HG03280 (cell line): ENCODE data around the gene NCKAP5.

Experiments used
- ATAC-seq: cut with Tn5 transposase; IDR thresholded peaks from one replicate; pipeline ENCODE4 v1.9.1; 2021; ENCODE audit warnings: mild to moderate bottlenecking, moderate library complexity; ENCODE audit not compliant: unreplicated experiment

Gene NCKAP5

GRCh38 chr2:133346654-133347053 lies 221.6 kb downstream of the NCKAP5 start:
- ATAC-seq = no peak

- ATAC-seq = no peak
Measured at GRCh38 chr2:133345638-133346037, 222.6 kb downstream of the NCKAP5 start.

- no peak for ATAC-seq
Measured at GRCh38 chr2:133344849-133345248, 223.4 kb downstream of the NCKAP5 start.

- no peak for ATAC-seq
Measured at GRCh38 chr2:133343018-133343352, 225.3 kb downstream of the NCKAP5 start.

- no peak for ATAC-seq
Measured at GRCh38 chr2:133342286-133343017, 225.8 kb downstream of the NCKAP5 start.

- no peak for ATAC-seq
Measured at GRCh38 chr2:133341575-133341974, 226.7 kb downstream of the NCKAP5 start.

- no peak for ATAC-seq
Measured at GRCh38 chr2:133338224-133338623, 230.0 kb downstream of the NCKAP5 start.

- no peak for ATAC-seq
Measured at GRCh38 chr2:133334923-133335322, 233.3 kb downstream of the NCKAP5 start.

- no peak for ATAC-seq
Measured at GRCh38 chr2:133333181-133333580, 235.1 kb downstream of the NCKAP5 start.

GRCh38 chr2:133331436-133331835 lies 236.8 kb downstream of the NCKAP5 start:
- ATAC-seq = no peak

- no peak for ATAC-seq
Measured at GRCh38 chr2:133326652-133327397, 241.4 kb downstream of the NCKAP5 start.

GRCh38 chr2:133324150-133324561 lies 244.1 kb downstream of the NCKAP5 start:
- no peak for ATAC-seq

- ATAC-seq = no peak
Measured at GRCh38 chr2:133322909-133323308, 245.4 kb downstream of the NCKAP5 start.

- ATAC-seq = no peak
Measured at GRCh38 chr2:133317178-133317577, 251.1 kb downstream of the NCKAP5 start.

- ATAC-seq = no peak
Measured at GRCh38 chr2:133316557-133316956, 251.7 kb downstream of the NCKAP5 start.

- no peak for ATAC-seq
Measured at GRCh38 chr2:133315280-133315679, 253.0 kb downstream of the NCKAP5 start.

GRCh38 chr2:133314795-133315194 lies 253.5 kb downstream of the NCKAP5 start:
- no peak for ATAC-seq

GRCh38 chr2:133312038-133312729 lies 256.1 kb downstream of the NCKAP5 start:
- ATAC-seq = no peak

GRCh38 chr2:133306236-133306635 lies 262.0 kb downstream of the NCKAP5 start:
- no peak for ATAC-seq

- no peak for ATAC-seq
Measured at GRCh38 chr2:133304344-133304743, 263.9 kb downstream of the NCKAP5 start.

GRCh38 chr2:133303150-133303549 lies 265.1 kb downstream of the NCKAP5 start:
- no peak for ATAC-seq

GRCh38 chr2:133296401-133296800 lies 271.9 kb downstream of the NCKAP5 start:
- ATAC-seq = no peak
